Prostate gland (tissue), 2 donors: ENCODE data around the gene SMYD3.

ENCODE experiments used
- POLR2A ChIP-seq: fragments of 450-650 bp; IDR thresholded peaks from one replicate; pipeline ENCODE4 v1.6.1; 2016; ENCODE audit warnings: antibody characterized with exemption, mild to moderate bottlenecking
- POLR2AphosphoS5 ChIP-seq: sonication (generic); formaldehyde crosslinking; IDR thresholded peaks from one replicate; pipeline ENCODE4 v1.6.1; 2017; ENCODE audit warnings: antibody characterized with exemption
- TF ChIP-seq, protein P1 (sequence below), 4 experiments: fragments of 200-600 bp in 2 of 4; fragments of 450-650 bp in 2 of 4; sonication (generic) in 2 of 4; IDR thresholded peaks; 1 replicate in 3 of 4; 2 replicates in 1 of 4; pipeline ENCODE4 v1.5.1; 2016 to 2019; ENCODE audit warnings: antibody characterized with exemption in 4 of 4, mild to moderate bottlenecking in 2 of 4, moderate library complexity in 2 of 4

GRCh38 chr1:246476771-246477170 lies 30.3 kb downstream of the SMYD3 start:
- TF ChIP-seq, protein P1, sequence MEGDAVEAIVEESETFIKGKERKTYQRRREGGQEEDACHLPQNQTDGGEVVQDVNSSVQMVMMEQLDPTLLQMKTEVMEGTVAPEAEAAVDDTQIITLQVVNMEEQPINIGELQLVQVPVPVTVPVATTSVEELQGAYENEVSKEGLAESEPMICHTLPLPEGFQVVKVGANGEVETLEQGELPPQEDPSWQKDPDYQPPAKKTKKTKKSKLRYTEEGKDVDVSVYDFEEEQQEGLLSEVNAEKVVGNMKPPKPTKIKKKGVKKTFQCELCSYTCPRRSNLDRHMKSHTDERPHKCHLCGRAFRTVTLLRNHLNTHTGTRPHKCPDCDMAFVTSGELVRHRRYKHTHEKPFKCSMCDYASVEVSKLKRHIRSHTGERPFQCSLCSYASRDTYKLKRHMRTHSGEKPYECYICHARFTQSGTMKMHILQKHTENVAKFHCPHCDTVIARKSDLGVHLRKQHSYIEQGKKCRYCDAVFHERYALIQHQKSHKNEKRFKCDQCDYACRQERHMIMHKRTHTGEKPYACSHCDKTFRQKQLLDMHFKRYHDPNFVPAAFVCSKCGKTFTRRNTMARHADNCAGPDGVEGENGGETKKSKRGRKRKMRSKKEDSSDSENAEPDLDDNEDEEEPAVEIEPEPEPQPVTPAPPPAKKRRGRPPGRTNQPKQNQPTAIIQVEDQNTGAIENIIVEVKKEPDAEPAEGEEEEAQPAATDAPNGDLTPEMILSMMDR (IDR thresholded peaks at IDR 0.05) = no peak
- TF ChIP-seq POLR2A (no peak), POLR2AphosphoS5 (no peak)
